Activated CD8-positive, alpha-beta T cell treated with anti-CD3 and anti-CD28 coated beads, Interleukin-2, amount 10 ng/mL, durations not matched to agents 7 days and 5 days (primary cell): ENCODE data around the gene WASHC4. TPM values are rescaled to one million over a fixed set of nuclear protein-coding genes. Genes with fewer than 3 reads are reported as not detected.

Experiments
- ATAC-seq: fragments of 150-1000 bp; cut with Tn5 transposase; one replicate; pipeline ENCODE4 v1.10.0; 2021; ENCODE audit warnings: moderate library complexity
- CTCF ChIA-PET: fragments of 350-600 bp; sonication (Branson Sonifier 250); formaldehyde crosslinking; loops from one replicate; lab custom pipeline; 2021; ENCODE audit warnings: antibody characterized with exemption; lab: Charles Lee
- POLR2A ChIA-PET: fragments of 350-600 bp; sonication (Branson Sonifier 250); formaldehyde crosslinking; loops from one replicate; lab custom pipeline; 2021; ENCODE audit warnings: antibody characterized with exemption; lab: Charles Lee
- DNase-seq: peaks from one replicate; pipeline ENCODE4 v3.0.0-alpha.2; 2020
- H3K27ac Mint-ChIP-seq: one replicate; pipeline ENCODE4 v1.8.0; 2021; ENCODE audit warnings: mild to moderate bottlenecking, mixed read lengths
- H3K27me3 Mint-ChIP-seq: one replicate; pipeline ENCODE4 v1.8.0; 2021; ENCODE audit warnings: low read depth, mixed read lengths
- H3K36me3 Mint-ChIP-seq: one replicate; pipeline ENCODE4 v1.8.0; 2021; ENCODE audit warnings: low read depth, mixed read lengths
- H3K4me1 Mint-ChIP-seq: one replicate; pipeline ENCODE4 v1.8.0; 2021; ENCODE audit warnings: low read depth, mixed read lengths
- H3K4me3 Mint-ChIP-seq: one replicate; pipeline ENCODE4 v1.8.0; 2021; ENCODE audit warnings: mild to moderate bottlenecking, mixed read lengths
- H3K9me3 Mint-ChIP-seq: one replicate; pipeline ENCODE4 v1.8.0; 2022; ENCODE audit warnings: mixed read lengths; ENCODE audit not compliant: insufficient read depth
- total RNA-seq, 2 experiments: library from RNA; stranded (reverse); gene quantifications; one replicate each; pipeline ENCODE4 v1.2.3, GENCODE V29; 2021

WASHC4 gene, protein sequence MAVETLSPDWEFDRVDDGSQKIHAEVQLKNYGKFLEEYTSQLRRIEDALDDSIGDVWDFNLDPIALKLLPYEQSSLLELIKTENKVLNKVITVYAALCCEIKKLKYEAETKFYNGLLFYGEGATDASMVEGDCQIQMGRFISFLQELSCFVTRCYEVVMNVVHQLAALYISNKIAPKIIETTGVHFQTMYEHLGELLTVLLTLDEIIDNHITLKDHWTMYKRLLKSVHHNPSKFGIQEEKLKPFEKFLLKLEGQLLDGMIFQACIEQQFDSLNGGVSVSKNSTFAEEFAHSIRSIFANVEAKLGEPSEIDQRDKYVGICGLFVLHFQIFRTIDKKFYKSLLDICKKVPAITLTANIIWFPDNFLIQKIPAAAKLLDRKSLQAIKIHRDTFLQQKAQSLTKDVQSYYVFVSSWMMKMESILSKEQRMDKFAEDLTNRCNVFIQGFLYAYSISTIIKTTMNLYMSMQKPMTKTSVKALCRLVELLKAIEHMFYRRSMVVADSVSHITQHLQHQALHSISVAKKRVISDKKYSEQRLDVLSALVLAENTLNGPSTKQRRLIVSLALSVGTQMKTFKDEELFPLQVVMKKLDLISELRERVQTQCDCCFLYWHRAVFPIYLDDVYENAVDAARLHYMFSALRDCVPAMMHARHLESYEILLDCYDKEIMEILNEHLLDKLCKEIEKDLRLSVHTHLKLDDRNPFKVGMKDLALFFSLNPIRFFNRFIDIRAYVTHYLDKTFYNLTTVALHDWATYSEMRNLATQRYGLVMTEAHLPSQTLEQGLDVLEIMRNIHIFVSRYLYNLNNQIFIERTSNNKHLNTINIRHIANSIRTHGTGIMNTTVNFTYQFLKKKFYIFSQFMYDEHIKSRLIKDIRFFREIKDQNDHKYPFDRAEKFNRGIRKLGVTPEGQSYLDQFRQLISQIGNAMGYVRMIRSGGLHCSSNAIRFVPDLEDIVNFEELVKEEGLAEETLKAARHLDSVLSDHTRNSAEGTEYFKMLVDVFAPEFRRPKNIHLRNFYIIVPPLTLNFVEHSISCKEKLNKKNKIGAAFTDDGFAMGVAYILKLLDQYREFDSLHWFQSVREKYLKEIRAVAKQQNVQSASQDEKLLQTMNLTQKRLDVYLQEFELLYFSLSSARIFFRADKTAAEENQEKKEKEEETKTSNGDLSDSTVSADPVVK
- 10 to 100 TPM; 39.2 to 42.8 TPM for total RNA-seq

DNA sequence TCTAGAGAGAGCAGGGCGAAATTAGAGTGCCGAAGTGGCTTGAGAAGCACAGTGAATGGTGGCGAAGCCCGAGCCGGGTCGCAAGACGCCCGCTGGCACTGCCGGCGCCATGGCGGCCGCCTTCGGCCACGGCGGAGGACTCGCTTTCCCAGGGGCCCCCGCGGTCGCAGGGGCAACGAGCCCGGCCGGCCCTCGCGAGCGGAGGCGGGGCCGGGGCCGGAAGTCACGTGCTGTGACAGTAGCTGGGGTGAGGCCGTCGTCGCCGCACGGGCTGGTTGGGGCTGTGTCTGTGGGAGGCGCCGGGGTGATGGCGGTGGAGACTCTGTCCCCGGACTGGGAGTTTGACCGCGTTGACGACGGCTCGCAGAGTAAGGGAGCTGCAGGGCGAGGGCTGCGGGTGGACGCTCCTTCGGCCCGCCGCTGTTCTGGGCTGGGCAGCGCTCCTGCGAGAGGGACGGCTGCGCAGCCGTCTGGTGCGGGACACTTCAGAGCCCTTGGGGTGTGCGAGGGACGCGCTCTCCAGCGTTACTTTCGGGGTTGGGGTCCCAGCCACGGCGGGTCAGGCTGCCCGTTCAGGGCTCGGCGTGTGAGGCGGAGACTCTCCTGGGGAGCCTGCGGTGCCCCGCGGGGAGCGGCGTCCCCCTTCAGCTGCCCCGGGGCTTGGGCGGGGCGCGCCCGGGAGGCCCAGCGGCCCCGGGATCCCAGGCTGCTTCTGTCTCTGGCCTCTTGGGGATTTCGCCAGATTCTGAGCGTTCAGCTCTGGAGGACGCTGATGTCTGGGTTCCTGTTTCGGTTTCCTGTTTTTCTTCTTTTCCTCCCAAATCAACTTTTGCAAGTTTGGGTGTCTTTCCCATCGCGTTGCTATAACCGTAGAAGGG lies at the start of gene WASHC4:
WASHC4 (plus strand) TSS at position 238 of the 878 bp plus-strand sequence; CDS start at position 308, 70 bp downstream.
- ChIA-PET POLR2A (interaction anchor here (0.6 to 1.5 kb wide), 6 partner anchors 8 to 969 kb away, joined by 3 to 8 read pairs (median 3); partner anchors contain the start of gene NFYB), CTCF (interaction anchor here (0.7 to 0.9 kb wide), 2 partner anchors 16 to 241 kb away, joined by 3 read pairs; no protein-coding TSS in a partner anchor)
- Mint-ChIP-seq H3K4me1 (peaks cover 39% of the 10 kb centered on the region), H3K4me3 (peak within 1 kb of the TSS; percentile 92), H3K27ac (peak within 1 kb of the TSS; percentile 98), H3K27me3 (peaks cover 19% of the 10 kb centered on the region), H3K36me3 (peaks cover 24% of the 10 kb centered on the region), H3K9me3 (no peaks in the 10 kb centered on the region)
- ATAC-seq: peak; percentile 97
- peak; percentile 95 for DNase-seq

- DNase-seq: no peak
- H3K4me1 Mint-ChIP-seq: no peaks in the 10 kb centered on the region
- no peak overlapping the region for H3K27ac Mint-ChIP-seq
- no peaks in the 10 kb centered on the region for H3K36me3 Mint-ChIP-seq
- no peak for ATAC-seq
- peaks cover 16% of the 10 kb centered on the region for H3K27me3 Mint-ChIP-seq
- no peak overlapping the region for H3K4me3 Mint-ChIP-seq
- ChIA-PET POLR2A (no interaction called here), CTCF (no interaction called here)
- H3K9me3 Mint-ChIP-seq: peaks cover 5% of the 10 kb centered on the region
These were observed 46.7 kb upstream of the WASHC4 start for GRCh38 chr12:105060715-105061378.

- Mint-ChIP-seq H3K27me3 (peaks cover 16% of the 10 kb centered on the region), H3K36me3 (no peaks in the 10 kb centered on the region), H3K4me3 (no peak overlapping the region), H3K9me3 (no peaks in the 10 kb centered on the region), H3K27ac (no peak overlapping the region), H3K4me1 (no peaks in the 10 kb centered on the region)
- ATAC-seq: no peak
- ChIA-PET POLR2A (interaction anchor here (0.6 kb wide), 1 partner anchor 322 kb away, joined by 3 read pairs; no protein-coding TSS in a partner anchor), CTCF (no interaction called here)
- DNase-seq: no peak
These were observed 42.9 kb upstream of the WASHC4 start for GRCh38 chr12:105064564-105065178.

DNA sequence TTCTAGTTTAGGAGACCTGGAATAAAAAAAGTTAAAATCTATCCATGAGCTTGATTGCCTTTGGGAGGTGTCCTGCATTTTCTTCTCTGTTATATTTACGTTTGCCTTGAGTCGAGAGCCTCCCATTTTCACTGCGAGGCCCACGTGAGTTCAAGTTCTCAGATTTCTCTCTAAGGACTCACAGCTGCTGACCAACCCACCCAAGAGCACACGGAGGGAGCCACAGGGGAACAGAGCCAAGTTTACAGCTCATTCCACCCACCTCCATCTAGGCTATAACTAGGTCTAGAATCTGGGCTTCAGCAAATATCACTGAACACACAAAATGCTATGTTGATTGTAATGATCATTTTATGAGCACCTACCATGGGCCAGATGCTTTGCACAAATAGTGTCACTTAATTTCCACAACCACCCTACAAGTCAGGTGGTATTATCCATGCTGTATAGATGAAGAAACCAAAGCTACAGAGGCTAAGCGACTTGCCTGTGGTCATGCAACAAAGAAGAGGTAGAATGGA lies 40.0 kb upstream of the WASHC4 start:
- Mint-ChIP-seq H3K4me3 (no peak overlapping the region), H3K27me3 (peaks cover 17% of the 10 kb centered on the region), H3K9me3 (no peaks in the 10 kb centered on the region), H3K4me1 (no peaks in the 10 kb centered on the region), H3K27ac (no peak overlapping the region), H3K36me3 (no peaks in the 10 kb centered on the region)
- ChIA-PET POLR2A (interaction anchor here (0.6 kb wide), 1 partner anchor 881 kb away, joined by 3 read pairs; no protein-coding TSS in a partner anchor), CTCF (interaction anchor here (1.0 kb wide), 1 partner anchor 686 kb away, joined by 3 read pairs; no protein-coding TSS in a partner anchor)
- ATAC-seq: no peak
- no peak for DNase-seq

DNA sequence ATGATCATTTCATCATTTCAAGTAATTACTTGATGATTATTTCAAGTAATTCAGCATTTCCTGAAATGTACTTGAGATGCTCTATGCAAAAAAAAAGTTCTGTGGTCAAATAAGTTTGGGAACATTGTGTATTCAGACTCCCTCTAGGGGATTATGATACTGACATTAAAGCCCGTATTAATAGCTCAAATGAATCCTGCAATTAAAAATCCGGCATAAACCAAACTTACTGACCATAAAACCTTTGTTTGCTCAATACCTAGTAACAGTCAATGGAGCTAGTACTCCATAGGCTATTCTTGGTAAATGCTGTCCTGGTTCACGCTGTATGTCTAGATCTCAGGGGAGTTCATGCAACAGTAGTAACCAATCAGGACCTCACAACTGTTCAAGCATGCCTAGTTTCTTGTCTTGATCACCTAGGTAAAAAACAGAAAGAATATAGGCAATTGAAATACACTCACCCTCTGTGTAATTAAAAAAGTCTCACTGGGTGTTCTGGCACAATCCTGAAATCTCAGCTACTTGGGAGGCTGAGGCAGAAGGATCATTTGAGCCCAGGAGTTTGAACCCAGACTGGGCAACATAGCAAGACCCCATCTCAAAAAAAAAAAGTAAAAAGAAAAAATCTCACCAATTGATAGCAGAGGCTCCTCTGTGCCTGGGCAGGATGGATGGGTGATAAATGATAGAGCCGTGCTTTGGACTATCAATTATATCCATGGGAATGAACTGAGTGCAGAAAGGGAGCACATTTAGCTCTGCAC lies 37.4 kb upstream of the WASHC4 start:
- peaks cover 15% of the 10 kb centered on the region for H3K27me3 Mint-ChIP-seq
- H3K4me3 Mint-ChIP-seq: no peak overlapping the region
- no peak overlapping the region for H3K27ac Mint-ChIP-seq
- no peaks in the 10 kb centered on the region for H3K36me3 Mint-ChIP-seq
- POLR2A ChIA-PET: no interaction called here
- no peak for DNase-seq
- no peaks in the 10 kb centered on the region for H3K9me3 Mint-ChIP-seq
- CTCF ChIA-PET: interaction anchor here (0.7 to 1.1 kb wide), 2 partner anchors 9 to 17 kb away, joined by 3 read pairs; no protein-coding TSS in a partner anchor
- H3K4me1 Mint-ChIP-seq: no peaks in the 10 kb centered on the region
- no peak for ATAC-seq

DNA sequence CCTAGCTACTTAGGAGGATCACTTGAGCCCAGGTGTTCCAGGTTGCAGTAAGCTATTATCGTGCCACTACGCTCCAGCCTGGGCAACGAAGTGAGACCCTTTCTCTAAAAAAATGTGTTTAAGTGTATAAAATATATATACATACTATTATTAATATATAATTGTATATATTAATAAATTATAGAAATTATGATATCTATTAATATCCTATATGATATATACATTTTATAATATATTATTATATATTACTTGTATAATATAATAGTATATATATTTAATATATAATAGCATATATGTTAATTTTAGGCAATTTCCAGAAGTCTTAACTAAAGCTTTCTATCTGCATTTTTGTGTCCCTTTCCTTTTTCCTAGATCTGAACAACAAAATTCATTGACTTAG lies 35.5 kb upstream of the WASHC4 start:
- Mint-ChIP-seq H3K4me1 (no peaks in the 10 kb centered on the region), H3K27me3 (peaks cover 5% of the 10 kb centered on the region), H3K27ac (no peak overlapping the region), H3K4me3 (no peak overlapping the region), H3K9me3 (no peaks in the 10 kb centered on the region), H3K36me3 (no peaks in the 10 kb centered on the region)
- CTCF ChIA-PET: no interaction called here
- ATAC-seq (no peak), DNase-seq (no peak)
- POLR2A ChIA-PET: no interaction called here

DNA sequence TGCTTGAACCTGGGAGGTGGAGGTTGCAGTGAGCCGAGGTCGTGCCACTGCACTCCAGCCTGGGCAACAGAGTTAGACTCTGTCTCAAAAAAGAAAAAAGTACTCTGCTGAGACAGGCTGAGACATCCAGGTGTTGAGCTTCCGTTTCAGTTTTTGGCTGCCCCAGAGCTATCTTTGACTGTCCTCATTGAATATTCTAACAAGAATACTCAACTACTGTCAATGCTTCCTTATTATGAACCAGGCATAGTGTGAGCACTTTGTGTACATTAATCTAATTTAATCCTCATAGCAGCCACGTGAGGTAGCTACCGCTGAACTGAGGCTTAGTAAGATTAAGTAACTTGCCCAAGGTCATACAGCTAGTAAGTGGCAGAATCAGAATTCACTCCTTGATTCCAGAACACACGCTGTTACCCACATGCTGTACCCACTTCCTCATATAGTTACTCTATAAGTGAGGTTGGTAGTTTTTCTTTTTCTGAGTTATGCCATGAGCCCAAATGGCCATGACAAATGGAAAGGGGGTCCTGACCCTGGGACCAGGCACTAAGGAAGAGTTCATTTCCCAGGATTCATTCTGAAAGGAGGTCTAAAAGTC lies 34.5 kb upstream of the WASHC4 start:
- ChIA-PET POLR2A (no interaction called here), CTCF (no interaction called here)
- Mint-ChIP-seq H3K27me3 (peaks cover 5% of the 10 kb centered on the region), H3K4me3 (no peak overlapping the region), H3K36me3 (no peaks in the 10 kb centered on the region), H3K4me1 (no peaks in the 10 kb centered on the region), H3K9me3 (no peaks in the 10 kb centered on the region), H3K27ac (no peak overlapping the region)
- DNase-seq (no peak), ATAC-seq (no peak)

- H3K4me1 Mint-ChIP-seq: no peaks in the 10 kb centered on the region
- ATAC-seq (no peak), DNase-seq (no peak)
- no peak overlapping the region for H3K27ac Mint-ChIP-seq
- H3K4me3 Mint-ChIP-seq: no peak overlapping the region
- ChIA-PET CTCF (no interaction called here), POLR2A (interaction anchor here (0.6 kb wide), 1 partner anchor 355 kb away, joined by 4 read pairs; no protein-coding TSS in a partner anchor)
- peaks cover 1% of the 10 kb centered on the region for H3K27me3 Mint-ChIP-seq
- H3K9me3 Mint-ChIP-seq: no peaks in the 10 kb centered on the region
- no peaks in the 10 kb centered on the region for H3K36me3 Mint-ChIP-seq
These were observed 31.4 kb upstream of the WASHC4 start for GRCh38 chr12:105076098-105076497.

DNA sequence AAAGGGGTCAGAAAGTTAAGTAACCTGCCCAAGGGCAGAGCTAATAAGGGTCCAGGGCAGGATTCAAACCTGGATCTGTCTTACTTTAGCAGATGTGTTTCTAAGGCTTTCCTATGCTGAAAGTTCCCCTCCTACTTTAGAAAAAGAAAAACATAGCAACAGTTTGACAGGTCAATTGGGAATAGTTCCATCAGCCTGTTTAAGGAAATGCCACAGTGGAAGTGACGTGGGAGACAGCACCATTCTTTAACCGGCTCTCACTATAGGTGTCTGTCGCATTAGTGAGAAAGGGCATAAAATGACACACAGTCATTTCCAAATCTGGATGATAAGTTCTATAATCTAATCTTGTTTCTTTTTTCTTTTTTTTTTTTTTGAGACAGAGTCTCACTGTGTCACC lies 30.6 kb upstream of the WASHC4 start:
- H3K27me3 Mint-ChIP-seq: peaks cover 3% of the 10 kb centered on the region
- H3K9me3 Mint-ChIP-seq: no peaks in the 10 kb centered on the region
- POLR2A ChIA-PET: no interaction called here
- H3K27ac Mint-ChIP-seq: no peak overlapping the region
- ATAC-seq: no peak
- no peak overlapping the region for H3K4me3 Mint-ChIP-seq
- H3K36me3 Mint-ChIP-seq: no peaks in the 10 kb centered on the region
- no peak for DNase-seq
- H3K4me1 Mint-ChIP-seq: no peaks in the 10 kb centered on the region
- CTCF ChIA-PET: no interaction called here
